GM12892 (cell line): ENCODE measurements around the gene ZSCAN4.

Source experiments
- POLR2A ChIP-seq: IDR thresholded peaks from 2 replicates; pipeline ENCODE4 v1.6.1; 2011; ENCODE audit warnings: low read depth, low read length, control low read depth
- POLR2AphosphoS5 ChIP-seq: IDR thresholded peaks from 2 replicates; pipeline ENCODE4 v1.6.1; 2011; ENCODE audit warnings: low read depth, low read length, control low read depth

DNA sequence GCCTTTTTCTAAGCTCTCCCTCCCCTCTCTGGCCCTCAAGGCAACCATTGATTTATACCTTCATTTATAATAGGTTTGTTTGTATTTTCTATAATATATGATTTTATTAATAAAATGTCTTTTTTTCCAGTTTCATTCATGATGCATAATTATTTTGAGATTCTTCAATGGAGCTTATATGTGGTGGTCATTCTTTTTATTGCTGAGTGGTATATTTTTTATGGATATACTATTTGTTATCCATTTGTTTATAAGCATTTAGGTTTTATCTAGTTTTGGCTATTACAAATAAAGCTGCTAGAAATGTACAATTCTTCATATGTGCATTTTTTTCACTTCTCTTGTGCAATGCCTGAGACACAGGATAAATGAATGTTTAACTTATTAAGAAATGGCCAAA is 25.0 kb upstream of the ZSCAN4 start:
- TF ChIP-seq POLR2AphosphoS5 (no peak), POLR2A (no peak)
